ENCODE data around the gene SIX2. TPM values are rescaled to one million over a fixed set of nuclear protein-coding genes. Genes with fewer than 3 reads are reported as not detected.
"Not testable (repeated sequence)": the region's sequence is repeated elsewhere in the genome, so short reads cannot be mapped to it uniquely, and the experiment has no call there.

Gene SIX2
- total and polyA plus RNA-seq, 10 of the 15 experiments (the other 5 are each of a cell fraction or from before 2014, with no cell fraction given): not detected

GRCh38 chr2:45040786-45041185 lies 31.5 kb upstream of the SIX2 start:
- intact Hi-C loops (cut with micrococcal nuclease; ENCODE audit: unreplicated experiment) (no loop called here), in situ Hi-C loops (cut with MboI) (no loop called here)
- ChIA-PET CTCF (interaction anchor here (0.6 kb wide), 1 partner anchor 51 kb away, joined by 3 read pairs; no protein-coding TSS in a partner anchor), SMC1A (ENCODE audit: uncharacterized antibody, unreplicated experiment) (no interaction called here), RAD21 (ENCODE audit: unreplicated experiment) (no interaction called here), POLR2A (no interaction called here)
- Histone ChIP-seq H3K27ac (ENCODE audit: control insufficient read depth, insufficient read depth) (no peak overlapping the region), H3K4me1 (ENCODE audit: control insufficient read depth, insufficient read depth, low read length) (no peaks in the 10 kb centered on the region), H3K36me3 (ENCODE audit: control insufficient read depth in 2 of 2, insufficient read depth in 2 of 2, low read length in 1 of 2) (no peaks in the 10 kb centered on the region), H3K27me3 (replicated peaks in 1 of 2; ENCODE audit: control insufficient read depth in 2 of 2, insufficient read depth in 2 of 2, low read length in 1 of 2) (peaks cover 0 to 3% of the 10 kb centered on the region in 2 experiments; a peak in 2 of 4 replicates), H4K20me1 (ENCODE audit: control insufficient read depth, insufficient read depth) (no peaks in the 10 kb centered on the region), H2AFZ (ENCODE audit: control insufficient read depth, low read depth, low read length) (no peak overlapping the region), H3K4me3 (no peak overlapping the region), H3K9me3 (replicated peaks; ENCODE audit: control insufficient read depth, insufficient read depth, low read length) (no peaks in the 10 kb centered on the region), H3K9ac (ENCODE audit: control insufficient read depth, insufficient read depth, low read length) (no peak overlapping the region), H3K79me2 (ENCODE audit: control insufficient read depth, insufficient read depth, low read length) (no peaks in the 10 kb centered on the region), H3K4me2 (ENCODE audit: control insufficient read depth, insufficient read depth) (no peak overlapping the region)
- ATAC-seq (no peak), DNase-seq (ENCODE audit: low read depth, low spot score) (no peak), FAIRE-seq (no peak)
- BruUV-seq (replicated peaks): no TSS peak
- TF ChIP-seq ZSCAN29 (IDR thresholded peaks at IDR 0.05) (no peak), TCF12 (IDR thresholded peaks at IDR 0.05; ENCODE audit: low read depth, low read length) (no peak)

GRCh38 chr2:45039804-45040203 lies 30.6 kb upstream of the SIX2 start:
- POLR2A ChIA-PET; in situ Hi-C loops (cut with MboI); H2AFZ ChIP-seq (ENCODE audit: control insufficient read depth, low read depth, low read length); H3K4me1 ChIP-seq (ENCODE audit: control insufficient read depth, insufficient read depth, low read length); ATAC-seq; H4K20me1 ChIP-seq (ENCODE audit: control insufficient read depth, insufficient read depth); FAIRE-seq; SMC1A ChIA-PET (ENCODE audit: uncharacterized antibody, unreplicated experiment); CTCF ChIA-PET; H3K27me3 ChIP-seq (replicated peaks in 1 of 2; ENCODE audit: control insufficient read depth in 2 of 2, insufficient read depth in 2 of 2, low read length in 1 of 2); H3K36me3 ChIP-seq (ENCODE audit: control insufficient read depth in 2 of 2, insufficient read depth in 2 of 2, low read length in 1 of 2); intact Hi-C loops (cut with micrococcal nuclease; ENCODE audit: unreplicated experiment); H3K9ac ChIP-seq (ENCODE audit: control insufficient read depth, insufficient read depth, low read length); H3K4me3 ChIP-seq; DNase-seq (ENCODE audit: low read depth, low spot score); H3K27ac ChIP-seq (ENCODE audit: control insufficient read depth, insufficient read depth); BruUV-seq (replicated peaks); H3K79me2 ChIP-seq (ENCODE audit: control insufficient read depth, insufficient read depth, low read length); H3K9me3 ChIP-seq (replicated peaks; ENCODE audit: control insufficient read depth, insufficient read depth, low read length); H3K4me2 ChIP-seq (ENCODE audit: control insufficient read depth, insufficient read depth); RAD21 ChIA-PET (ENCODE audit: unreplicated experiment): not testable (repeated sequence)
- 46% methylated on average over 5 of the region's 5 CpGs for WGBS (ENCODE audit: insufficient coverage, insufficient replicate concordance, low lambda C conversion rate, missing lambda C conversion rate)

- in situ Hi-C loops (cut with MboI); SMC1A ChIA-PET (ENCODE audit: uncharacterized antibody, unreplicated experiment); H3K27me3 ChIP-seq (replicated peaks in 1 of 2; ENCODE audit: control insufficient read depth in 2 of 2, insufficient read depth in 2 of 2, low read length in 1 of 2); H4K20me1 ChIP-seq (ENCODE audit: control insufficient read depth, insufficient read depth); ATAC-seq; DNase-seq (ENCODE audit: low read depth, low spot score); H3K9ac ChIP-seq (ENCODE audit: control insufficient read depth, insufficient read depth, low read length); CTCF ChIA-PET; H3K4me2 ChIP-seq (ENCODE audit: control insufficient read depth, insufficient read depth); FAIRE-seq; POLR2A ChIA-PET; intact Hi-C loops (cut with micrococcal nuclease; ENCODE audit: unreplicated experiment); H3K4me1 ChIP-seq (ENCODE audit: control insufficient read depth, insufficient read depth, low read length); H3K36me3 ChIP-seq (ENCODE audit: control insufficient read depth in 2 of 2, insufficient read depth in 2 of 2, low read length in 1 of 2); H3K9me3 ChIP-seq (replicated peaks; ENCODE audit: control insufficient read depth, insufficient read depth, low read length); BruUV-seq (replicated peaks); RAD21 ChIA-PET (ENCODE audit: unreplicated experiment); H3K4me3 ChIP-seq; H3K27ac ChIP-seq (ENCODE audit: control insufficient read depth, insufficient read depth); H3K79me2 ChIP-seq (ENCODE audit: control insufficient read depth, insufficient read depth, low read length); H2AFZ ChIP-seq (ENCODE audit: control insufficient read depth, low read depth, low read length): not testable (repeated sequence)
- WGBS (ENCODE audit: insufficient coverage, insufficient replicate concordance, low lambda C conversion rate, missing lambda C conversion rate): 0% methylated on average over 5 of the region's 5 CpGs
Observed at GRCh38 chr2:45038861-45039260, 29.6 kb upstream of the SIX2 start.
